Heart right ventricle (tissue), 16 donors: Measurements from ENCODE around the gene MYH2. TPM values are rescaled to one million over a fixed set of nuclear protein-coding genes. Genes with fewer than 3 reads are reported as not detected.

Experiments used
- ATAC-seq, 8 donors: fragments of 200-7000 bp; cut with Tn5 transposase; one replicate each; pipeline ENCODE4 v1.9.1; 2020; ENCODE audit warnings: mild to moderate bottlenecking in 8 of 8, moderate library complexity in 8 of 8, moderate number of reproducible peaks in 1 of 8
- DNase-seq, 2 donors: peaks; one replicate each; pipeline ENCODE4 v3.0.0-alpha.2; 2020
- H3K27ac ChIP-seq, 10 donors: fragments of 200-600 bp; sonication (generic) in 2 of 10; one replicate each; pipeline versions ENCODE4 v1.5.0 to v1.8.0; 2020 to 2022; ENCODE audit warnings: mild to moderate bottlenecking in 3 of 10
- H3K27me3 ChIP-seq, 7 donors: fragments of 200-600 bp; one replicate each; pipeline ENCODE4 v1.8.0; 2021 to 2022; ENCODE audit warnings: mild to moderate bottlenecking in 2 of 7
- H3K36me3 ChIP-seq, 9 donors: fragments of 200-600 bp; sonication (generic) in 1 of 9; one replicate each; pipeline versions ENCODE4 v1.5.0 to v1.8.0; 2020 to 2022; ENCODE audit warnings: mild to moderate bottlenecking in 2 of 9
- H3K4me1 ChIP-seq, 9 donors: fragments of 200-600 bp; sonication (generic) in 1 of 9; one replicate each; pipeline versions ENCODE4 v1.5.0 to v1.8.0; 2020 to 2022; ENCODE audit warnings: mild to moderate bottlenecking in 4 of 9
- H3K4me3 ChIP-seq, 10 donors: fragments of 200-600 bp; sonication (generic) in 2 of 10; one replicate each; pipeline versions ENCODE4 v1.5.0 to v1.8.0; 2020 to 2022; ENCODE audit warnings: mild to moderate bottlenecking in 7 of 10, moderate library complexity in 2 of 10
- H3K9me3 ChIP-seq, 11 donors: fragments of 200-600 bp in 10 of 11; sonication (generic) in 2 of 11; one replicate each; pipeline versions ENCODE4 v1.5.0 to v1.8.0; 2013 to 2022; ENCODE audit warnings: mild to moderate bottlenecking in 2 of 11, control low read depth in 1 of 11, moderate library complexity in 1 of 11
- WGBS, 2 donors: extraction: QIAGEN DNeasy Blood & Tissue Kit; methylation state at CpG; one replicate each; pipeline ENCODE4 v1.1.7; 2013; ENCODE audit warnings: inconsistent platforms in 1 of 2; 5-methylcytosine and 5-hydroxymethylcytosine counted together
- intact Hi-C, 10 donors: fragments of 100-400 bp; cut with DNase I; formaldehyde crosslinking; loops; one replicate each; pipeline versions ENCODE4 v1.11.1 to v1.14.2; 2022
- polyA plus RNA-seq, 2 donors: library from polyadenylated mRNA; stranded (reverse); fragments of 200-250 nt; gene quantifications; one replicate each; pipeline ENCODE4 v1.2.3, GENCODE V29; 2013
- total RNA-seq, 10 donors: library from RNA; stranded (reverse); fragmentation: NEBNext Ultra II Directional in 3 of 10; extraction: Animal tissue kit (Norgen Biotek cat#: 25700) in 3 of 10; gene quantifications; one replicate each; pipeline versions ENCODE4 v1.2.1 to v1.2.4, GENCODE V29; 2021 to 2023
- TF ChIP-seq, protein P1 (sequence below), 9 donors: fragments of 200-600 bp; sonication (generic) in 2 of 9; IDR thresholded peaks; one replicate each; pipeline versions ENCODE4 v1.5.0 to v1.8.0; 2021 to 2022; ENCODE audit warnings: antibody characterized with exemption in 9 of 9, mild to moderate bottlenecking in 5 of 9, moderate library complexity in 1 of 9
- donor health status: Arrhythmogenic right ventricular cardiomyopathy.
- donor health status: ischemic (EF 13 %, LVEDD 7.1; RV severe dilation, severe dysfunction).
- donor health status: healthy with polysubstance abuse.
- donor health status: DM: no; HTN: yes; CAD: no.
- donor health status: DM: no; HTN: no; CAD: no.
- donor health status: ischemic (EF 25% LVEDD 6.9; RV normal size, moderate dysfunction).
- donor health status: ischemic (EF 25% LVEDD 5.7; RV mildly dilated, moderate dysfunction).
- donor health status: healthy.
- donor health status: DM: yes; HTN: yes; CAD: no.
- donor health status: Ischemic cardiomyopathy.
- donor health status: ischemic (EF 35%, LVEDD 5.7; RV mildly dilated, moderate dysfunction).
- donor health status: nonischemic (EF 11% LVEDD 7.7; RV severe dilation, severe dysfunction).
- donor health status: DM: yes; HTN: yes; CAD: no.
- donor health status: PGD.
- donor health status: ischemic (EF 29% LVEDD 5.4; RV normal size, mild dysfunction).
- donor health status: nonischemic (EF 23%, LVEDD 6.1; RV moderate dilation, normal function).

Gene MYH2
- total and polyA plus RNA-seq, 12 donors: 0.03 to 0.18 (median 0.05) TPM; not detected in 7

DNA sequence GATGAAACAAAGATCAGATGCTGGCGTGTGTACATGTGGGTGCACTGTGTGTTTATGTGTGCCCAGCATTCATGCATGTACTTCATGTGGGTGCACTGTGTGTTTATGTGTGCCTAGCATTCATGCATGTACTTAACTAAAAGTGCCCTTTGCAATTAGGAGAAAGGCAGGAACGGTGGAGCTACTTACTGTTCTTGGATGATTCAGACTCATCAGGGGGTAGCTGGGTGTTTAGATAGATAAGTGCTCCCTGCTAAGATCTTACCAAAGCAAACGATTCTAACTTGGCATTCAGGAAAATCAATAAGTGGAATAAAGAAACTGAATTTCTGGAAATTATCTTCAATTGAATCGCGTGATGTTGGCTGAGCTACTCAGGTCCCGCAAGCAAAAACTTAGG lies 8.6 kb upstream of the MYH2 start:
- Histone ChIP-seq H3K27ac (no peak overlapping the region), H3K27me3 (no peaks in the 10 kb centered on the region), H3K9me3 (no peaks in the 10 kb centered on the region), H3K36me3 (no peaks in the 10 kb centered on the region), H3K4me3 (no peak overlapping the region), H3K4me1 (peaks cover 0 to 23% (median 5%) of the 10 kb centered on the region in 9 donors)
- intact Hi-C loops: no loop called here
- WGBS, 2 donors: 70 to 74% methylated on average over 6 of the region's 6 CpGs
- DNase-seq (no peak), ATAC-seq (no peak)
- TF ChIP-seq, protein P1, sequence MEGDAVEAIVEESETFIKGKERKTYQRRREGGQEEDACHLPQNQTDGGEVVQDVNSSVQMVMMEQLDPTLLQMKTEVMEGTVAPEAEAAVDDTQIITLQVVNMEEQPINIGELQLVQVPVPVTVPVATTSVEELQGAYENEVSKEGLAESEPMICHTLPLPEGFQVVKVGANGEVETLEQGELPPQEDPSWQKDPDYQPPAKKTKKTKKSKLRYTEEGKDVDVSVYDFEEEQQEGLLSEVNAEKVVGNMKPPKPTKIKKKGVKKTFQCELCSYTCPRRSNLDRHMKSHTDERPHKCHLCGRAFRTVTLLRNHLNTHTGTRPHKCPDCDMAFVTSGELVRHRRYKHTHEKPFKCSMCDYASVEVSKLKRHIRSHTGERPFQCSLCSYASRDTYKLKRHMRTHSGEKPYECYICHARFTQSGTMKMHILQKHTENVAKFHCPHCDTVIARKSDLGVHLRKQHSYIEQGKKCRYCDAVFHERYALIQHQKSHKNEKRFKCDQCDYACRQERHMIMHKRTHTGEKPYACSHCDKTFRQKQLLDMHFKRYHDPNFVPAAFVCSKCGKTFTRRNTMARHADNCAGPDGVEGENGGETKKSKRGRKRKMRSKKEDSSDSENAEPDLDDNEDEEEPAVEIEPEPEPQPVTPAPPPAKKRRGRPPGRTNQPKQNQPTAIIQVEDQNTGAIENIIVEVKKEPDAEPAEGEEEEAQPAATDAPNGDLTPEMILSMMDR (IDR thresholded peaks at IDR 0.05): no peak

DNA sequence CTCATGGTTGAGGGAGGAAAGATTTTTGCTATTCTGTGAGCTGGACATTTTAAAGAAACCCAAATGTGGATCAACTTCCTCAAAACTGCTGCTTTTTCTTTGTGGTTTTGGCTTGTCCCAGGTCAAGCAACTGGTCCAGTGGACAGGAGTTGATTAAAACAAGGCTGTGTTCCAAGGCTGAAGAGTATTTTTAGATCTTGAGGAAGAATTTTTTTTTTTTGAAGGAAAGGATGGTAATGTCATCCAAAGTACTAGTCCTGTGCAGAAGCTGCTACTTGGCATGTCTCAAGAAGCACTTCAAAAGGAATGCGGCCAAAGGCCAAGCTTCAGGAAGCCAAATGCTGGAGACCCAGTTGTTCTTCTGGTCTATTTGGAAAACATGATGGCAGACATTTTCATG lies 8.0 kb upstream of the MYH2 start:
- Histone ChIP-seq H3K27me3 (no peaks in the 10 kb centered on the region), H3K36me3 (no peaks in the 10 kb centered on the region), H3K4me1 (peaks cover 0 to 23% (median 5%) of the 10 kb centered on the region in 9 donors), H3K27ac (peak overlapping the region in 1 of 10 donors; percentile 13), H3K9me3 (no peaks in the 10 kb centered on the region), H3K4me3 (no peak overlapping the region)
- TF ChIP-seq, protein P1 (IDR thresholded peaks at IDR 0.05): no peak
- intact Hi-C loops: no loop called here
- 37 to 62% methylated on average over 1 of the region's 1 CpG for WGBS, 2 donors
- ATAC-seq (peak in 5 of 8 donors; percentile 43 to 71 (median 56)), DNase-seq (peak in 1 of 2 donors; percentile 4)

DNA sequence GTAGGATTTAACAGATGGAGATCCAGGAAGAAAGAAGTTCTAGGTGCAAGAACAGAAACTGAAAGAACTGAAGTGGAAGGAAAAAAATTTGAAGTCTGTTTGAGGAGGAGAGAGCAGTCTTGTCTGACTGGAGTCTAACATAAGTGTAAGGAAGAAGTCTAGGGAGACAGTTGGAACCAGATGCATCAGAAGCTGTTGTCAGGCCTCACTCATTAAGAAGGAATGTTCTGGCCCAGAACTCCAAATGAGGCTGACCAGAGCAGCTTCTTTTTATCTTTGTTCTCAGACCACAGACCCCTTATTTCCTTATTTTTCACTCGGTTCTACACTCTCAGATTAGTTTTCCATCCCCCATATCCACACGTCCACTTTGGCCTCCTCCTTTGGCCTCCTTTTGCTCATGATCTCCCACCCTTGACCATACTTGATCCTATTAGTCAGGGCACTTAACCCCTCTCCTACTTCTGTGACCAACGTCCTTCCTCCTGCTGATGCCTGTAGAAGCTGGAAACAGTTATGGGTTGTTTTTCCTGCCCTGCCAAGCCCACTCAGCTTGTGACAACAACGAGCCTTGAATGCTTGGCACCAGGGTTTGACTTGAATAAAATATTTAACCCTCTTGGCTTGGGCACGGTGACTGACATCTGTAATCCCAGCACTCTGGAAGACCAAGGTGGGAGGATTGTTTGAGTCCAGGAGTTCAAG lies 7.0 kb upstream of the MYH2 start:
- ATAC-seq: no peak
- Histone ChIP-seq H3K4me3 (no peak overlapping the region), H3K4me1 (peaks cover 0 to 23% (median 5%) of the 10 kb centered on the region in 9 donors), H3K27ac (no peak overlapping the region), H3K36me3 (no peaks in the 10 kb centered on the region), H3K27me3 (no peaks in the 10 kb centered on the region), H3K9me3 (no peaks in the 10 kb centered on the region)
- no peak for DNase-seq
- TF ChIP-seq, protein P1 (IDR thresholded peaks at IDR 0.05): no peak
- WGBS, 2 donors: 43 to 51% methylated on average over 5 of the region's 5 CpGs
- intact Hi-C loops: no loop called here

DNA sequence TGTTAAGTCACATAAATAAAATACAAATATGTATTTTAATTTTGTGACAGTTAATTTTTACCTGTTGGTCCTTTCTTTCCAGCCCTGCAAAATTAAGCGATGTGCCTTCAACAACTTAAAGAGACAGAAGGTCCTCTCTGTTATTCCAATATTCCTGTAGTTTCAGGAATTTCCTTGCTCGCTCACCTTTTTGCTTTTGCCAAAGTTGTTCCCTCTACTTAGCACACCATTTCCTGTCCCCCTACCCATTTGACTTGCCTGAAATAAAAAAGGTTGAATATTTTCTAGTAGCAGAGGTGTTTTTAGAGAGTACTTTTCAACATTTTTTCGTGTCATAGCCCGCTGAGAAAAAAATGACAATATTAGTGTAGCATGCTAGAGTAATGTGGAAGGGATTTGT lies 556 bp upstream of the MYH2 start:
- Histone ChIP-seq H3K4me1 (no peaks in the 10 kb centered on the region), H3K9me3 (no peaks in the 10 kb centered on the region), H3K27ac (no peak overlapping the region), H3K27me3 (peaks cover 0 to 7% (median 0%) of the 10 kb centered on the region in 7 donors), H3K4me3 (no peak overlapping the region), H3K36me3 (no peaks in the 10 kb centered on the region)
- TF ChIP-seq, protein P1 (IDR thresholded peaks at IDR 0.05): no peak
- DNase-seq (no peak), ATAC-seq (no peak)
- intact Hi-C loops: no loop called here
- WGBS, 2 donors: 79 to 84% methylated on average over 4 of the region's 4 CpGs
